HG02938 (cell line): Measurements from ENCODE around the gene PACRG.

Source experiments
- ATAC-seq: cut with Tn5 transposase; IDR thresholded peaks from one replicate; pipeline ENCODE4 v1.9.1; 2021; ENCODE audit warnings: mild to moderate bottlenecking, moderate library complexity; ENCODE audit not compliant: unreplicated experiment

Gene PACRG

DNA sequence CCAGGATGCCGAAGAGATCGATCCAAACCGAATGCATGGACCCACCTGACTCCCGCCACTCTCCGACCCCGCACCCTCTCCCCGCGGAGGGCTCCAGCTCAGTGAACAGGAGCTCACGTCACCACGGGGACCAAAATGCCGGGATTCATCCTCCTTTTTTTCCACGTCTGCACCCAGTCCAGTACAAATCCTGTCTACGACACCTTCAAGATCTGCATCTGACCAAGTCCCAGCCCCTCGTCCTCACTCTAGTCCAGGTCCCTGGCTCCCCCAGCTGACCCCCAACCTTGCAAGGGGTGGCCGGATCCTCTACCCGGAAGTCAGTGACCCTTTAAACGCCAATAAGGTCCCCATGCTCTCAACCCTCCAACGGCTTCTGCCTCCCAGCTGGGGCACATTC lies 593.9 kb downstream of the PACRG start:
- no peak for ATAC-seq

DNA sequence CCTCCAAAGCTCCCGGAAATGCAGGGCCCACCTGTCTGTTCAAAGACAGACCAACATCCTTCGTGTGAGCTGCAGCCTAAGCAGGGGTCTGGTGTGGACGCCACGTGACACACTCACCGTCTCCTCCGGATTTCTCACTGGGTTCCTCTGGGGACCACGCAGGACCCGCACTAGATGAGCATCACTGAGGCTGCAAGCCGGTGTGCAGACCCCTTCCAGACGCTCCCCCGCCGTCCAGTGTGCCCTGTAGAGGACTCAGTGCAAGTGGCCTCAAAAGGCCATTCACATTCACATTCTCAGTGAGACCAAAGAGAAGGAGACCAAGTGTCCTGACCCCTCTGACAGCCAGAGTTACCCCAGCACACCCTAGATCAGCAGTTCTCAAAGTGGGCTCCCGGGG lies 595.5 kb downstream of the PACRG start:
- no peak for ATAC-seq

DNA sequence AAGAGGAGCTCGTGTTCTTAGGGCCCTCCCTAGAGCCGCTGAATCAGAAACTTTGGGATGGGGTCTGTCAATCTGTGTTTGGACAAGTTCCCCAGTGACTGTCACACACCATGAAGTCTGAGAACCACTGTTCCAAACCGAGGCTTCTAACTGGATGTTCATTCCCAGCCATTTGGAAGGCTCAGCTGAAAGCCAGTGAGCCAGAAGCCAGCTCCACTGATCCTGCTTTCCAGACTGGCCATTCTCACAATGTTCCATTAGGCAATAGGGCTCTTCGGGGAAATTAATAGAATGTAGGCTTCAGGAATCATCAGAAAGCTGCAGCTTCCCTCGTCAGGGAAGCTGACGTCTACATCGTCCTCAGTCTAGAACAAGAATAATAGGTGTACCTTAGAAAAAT lies 595.9 kb downstream of the PACRG start:
- ATAC-seq = no peak

DNA sequence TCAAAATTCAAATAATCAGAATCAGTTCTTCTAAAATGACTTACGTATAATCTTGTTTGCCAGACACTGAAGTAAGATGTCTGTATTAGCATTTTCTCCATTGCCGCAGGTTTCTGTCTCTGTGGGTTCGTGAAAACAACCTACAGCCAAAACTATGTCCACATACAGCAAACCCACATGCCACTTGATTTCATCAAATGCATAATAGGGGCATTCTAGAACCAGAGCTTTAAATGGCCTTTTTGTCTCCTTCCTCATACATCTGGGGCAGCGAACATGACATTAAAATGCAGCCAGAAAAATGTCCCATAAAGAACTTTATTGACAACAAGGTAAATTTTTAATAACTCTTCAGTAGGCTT lies 596.5 kb downstream of the PACRG start:
- ATAC-seq = no peak

DNA sequence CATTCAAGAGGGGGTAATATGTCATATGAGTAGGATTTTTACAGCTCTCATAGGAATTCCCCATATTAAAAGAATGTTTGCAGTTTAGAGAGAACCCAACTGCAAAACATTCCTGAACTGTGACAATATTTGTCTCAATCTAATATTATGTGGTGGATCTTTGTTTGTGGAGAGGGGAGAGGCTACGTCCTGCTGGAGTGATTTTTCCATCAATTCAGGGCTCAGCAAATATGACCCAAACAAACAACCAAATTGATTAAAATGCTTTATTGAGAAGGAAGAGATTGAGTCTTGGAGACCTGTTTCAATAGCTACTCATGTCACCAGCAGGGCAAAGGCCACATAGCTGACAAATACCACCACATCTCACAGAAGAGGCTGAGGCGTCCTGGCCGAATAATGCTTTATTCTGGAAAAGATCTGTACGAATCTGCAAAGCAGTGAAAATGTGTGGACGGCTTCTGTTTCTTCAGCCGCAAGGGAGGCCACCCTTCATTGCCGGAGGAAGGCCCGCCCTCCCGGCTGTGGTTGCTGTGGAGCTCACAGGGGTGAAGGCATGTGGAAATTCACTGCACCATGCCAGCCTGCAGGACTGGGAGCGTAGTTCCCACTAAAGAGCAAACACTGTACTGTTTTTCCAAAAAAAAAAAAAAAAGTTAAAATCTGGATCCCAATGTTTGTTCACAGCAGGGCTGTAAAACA lies 597.1 kb downstream of the PACRG start:
- ATAC-seq = no peak

DNA sequence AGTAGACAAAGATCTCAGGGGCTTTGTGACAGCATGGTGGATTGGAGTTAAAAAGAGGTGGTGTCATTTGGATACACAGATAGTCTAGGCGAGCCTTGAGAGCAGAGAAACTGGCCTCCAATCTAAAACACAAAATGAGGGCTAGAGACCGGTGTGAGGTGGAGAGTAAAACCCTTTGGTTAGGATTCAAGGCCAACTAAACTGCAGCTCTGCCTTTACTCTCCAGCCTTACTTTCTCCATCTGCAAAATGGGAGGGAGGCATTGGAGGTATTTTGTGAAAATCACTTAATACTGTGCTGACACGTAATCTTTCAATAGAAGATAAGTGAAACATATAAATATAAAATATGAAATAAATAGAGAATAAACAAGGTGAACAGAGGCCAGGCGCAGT lies 597.6 kb downstream of the PACRG start:
- ATAC-seq = no peak

DNA sequence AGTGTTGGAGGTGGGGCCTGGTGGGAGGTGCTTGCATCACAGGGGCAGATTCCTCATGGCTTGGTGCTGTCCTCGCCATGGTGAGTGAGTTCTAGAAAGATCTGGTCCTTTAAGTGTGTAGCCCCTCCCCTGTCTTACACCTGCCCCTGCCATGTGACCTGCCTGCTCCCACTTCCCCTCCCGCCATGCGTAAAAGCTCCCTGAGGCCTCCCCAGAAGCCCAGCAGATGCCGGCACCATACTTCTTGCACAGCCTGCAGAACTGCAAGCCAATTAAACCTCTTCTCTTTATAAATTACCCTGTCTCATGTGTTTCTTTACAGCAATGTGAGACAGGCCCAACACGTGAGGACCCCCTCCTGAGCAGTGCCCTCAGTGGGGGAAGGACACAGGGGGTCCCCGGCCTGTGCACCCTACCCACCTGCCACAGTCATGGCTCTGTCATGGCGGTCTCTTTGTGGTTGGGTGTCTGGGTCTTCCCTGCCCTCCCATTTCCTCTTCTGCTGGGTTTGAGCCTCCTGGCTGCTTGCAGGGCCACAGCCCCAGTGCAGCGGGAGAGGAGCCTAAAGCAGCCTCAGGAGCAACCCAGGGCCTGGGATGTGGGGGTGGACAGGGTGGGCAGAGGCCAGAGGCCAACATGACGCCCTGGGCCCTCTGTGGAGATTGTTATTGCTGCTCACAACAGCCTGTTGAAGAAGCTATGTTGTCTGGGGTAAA lies 599.5 kb downstream of the PACRG start:
- no peak for ATAC-seq

DNA sequence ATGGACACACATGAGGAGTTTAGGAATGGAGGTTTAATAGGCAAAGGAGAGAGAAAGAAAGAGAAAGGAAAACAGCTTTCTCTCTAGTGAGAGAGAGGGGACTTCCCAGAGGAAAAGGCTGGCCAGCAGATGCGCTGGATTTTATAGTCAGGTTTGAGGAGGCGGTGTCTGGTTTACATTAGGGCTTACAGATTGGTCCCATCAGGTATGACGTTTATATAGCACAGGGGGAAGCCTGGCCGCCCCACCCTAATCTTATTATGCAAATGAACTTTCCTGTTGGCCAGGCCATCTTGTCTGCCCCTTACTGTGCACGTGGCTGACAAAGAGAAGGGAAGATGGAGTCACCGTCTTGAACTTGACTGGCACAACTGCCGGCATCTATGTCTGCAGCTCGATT lies 600.1 kb downstream of the PACRG start:
- no peak for ATAC-seq

DNA sequence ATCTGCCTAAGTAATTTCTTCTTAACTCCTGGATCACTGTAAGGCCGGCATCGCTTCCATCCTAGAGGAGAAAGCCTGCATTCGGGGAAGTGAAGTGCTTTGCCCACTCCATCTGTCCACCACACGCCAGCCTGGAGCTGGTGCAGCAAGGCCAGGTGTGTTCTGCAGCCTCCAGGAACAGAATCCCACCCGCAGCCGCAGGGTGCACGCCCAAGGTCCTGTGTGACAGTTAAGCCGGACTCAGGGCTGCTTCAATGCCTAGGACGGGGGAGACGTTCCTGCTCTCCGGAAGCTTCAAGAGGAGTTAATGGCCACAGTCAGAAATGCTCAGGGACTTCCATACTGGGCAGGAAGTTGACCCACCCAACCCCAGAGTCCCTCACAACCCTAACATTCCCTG lies 600.6 kb downstream of the PACRG start:
- ATAC-seq = no peak

DNA sequence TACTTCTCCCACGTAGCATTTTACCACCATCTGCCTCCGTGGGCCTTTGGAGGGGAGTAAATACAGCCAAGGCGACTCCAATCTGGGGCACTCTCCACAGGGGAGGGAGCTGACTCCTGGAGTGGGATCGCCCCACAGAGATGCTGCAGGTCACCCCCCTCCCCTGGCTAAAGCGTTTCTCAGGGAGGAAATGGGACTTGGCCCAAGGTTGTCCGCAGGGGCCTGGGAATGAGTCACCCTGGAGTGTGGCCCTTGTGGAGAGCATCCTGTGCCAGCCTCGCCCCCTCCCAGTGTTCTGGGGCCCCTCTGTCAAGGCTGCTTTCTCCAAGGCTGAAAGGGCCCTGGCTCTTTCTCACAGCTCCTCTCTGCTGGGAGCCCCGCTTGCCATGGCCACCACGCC lies 602.2 kb downstream of the PACRG start:
- no peak for ATAC-seq

DNA sequence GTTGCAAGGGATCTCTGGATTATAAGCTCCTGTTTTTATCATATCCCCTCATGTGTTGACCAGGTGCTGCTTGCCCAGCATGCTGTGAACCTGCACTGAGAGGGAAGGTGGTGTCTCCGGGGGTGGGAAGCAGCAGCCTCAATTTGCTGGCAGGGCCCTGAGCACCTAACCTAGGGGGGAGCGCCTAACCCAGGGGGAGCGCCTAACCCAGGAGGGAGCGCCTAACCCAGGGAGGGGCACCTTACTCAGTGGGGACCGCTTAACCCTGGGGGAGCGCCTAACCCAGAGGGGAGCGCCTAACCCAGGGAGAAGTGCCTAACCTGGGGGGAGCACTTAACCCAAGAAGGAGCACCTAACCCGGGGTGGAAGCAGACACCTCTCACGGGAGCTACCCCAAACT lies 603.5 kb downstream of the PACRG start:
- ATAC-seq = no peak

DNA sequence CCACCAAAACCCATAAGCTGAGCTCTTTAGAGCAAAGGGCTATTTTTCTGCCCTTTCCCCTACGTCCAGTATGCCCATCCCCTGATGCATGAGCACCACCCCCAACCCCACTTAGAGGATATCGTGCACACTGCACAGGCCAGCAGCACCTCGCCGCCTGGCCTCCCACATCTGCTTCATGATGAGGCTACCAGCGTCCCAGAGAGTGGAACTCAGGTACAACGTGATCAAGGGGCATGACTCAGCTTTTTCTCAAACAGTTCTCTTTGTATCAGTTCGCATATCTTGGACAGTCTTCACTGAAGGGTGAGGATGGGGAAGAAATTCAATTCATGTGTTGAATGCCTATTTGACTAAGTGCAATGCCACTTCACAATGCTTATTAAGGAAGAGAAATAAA lies 604.8 kb downstream of the PACRG start:
- no peak for ATAC-seq

DNA sequence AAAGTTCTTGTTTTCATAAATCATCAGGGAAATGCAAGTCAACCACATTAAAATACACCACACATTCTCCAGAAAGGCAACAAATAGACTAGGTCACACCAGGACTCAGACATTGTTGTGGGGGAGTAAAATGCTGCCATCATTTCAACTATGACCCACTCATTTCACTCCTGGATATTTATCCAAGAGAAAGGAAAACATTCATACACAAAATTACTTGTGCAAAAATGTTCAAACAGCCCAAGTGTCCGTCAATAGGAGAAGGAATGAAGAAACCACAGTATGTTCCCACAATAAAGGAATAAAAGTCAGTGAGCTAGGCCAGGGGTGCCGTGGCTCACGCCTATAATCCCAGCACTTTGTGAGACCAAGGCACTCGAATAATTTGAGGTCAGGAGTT lies 605.3 kb downstream of the PACRG start:
- ATAC-seq = no peak

DNA sequence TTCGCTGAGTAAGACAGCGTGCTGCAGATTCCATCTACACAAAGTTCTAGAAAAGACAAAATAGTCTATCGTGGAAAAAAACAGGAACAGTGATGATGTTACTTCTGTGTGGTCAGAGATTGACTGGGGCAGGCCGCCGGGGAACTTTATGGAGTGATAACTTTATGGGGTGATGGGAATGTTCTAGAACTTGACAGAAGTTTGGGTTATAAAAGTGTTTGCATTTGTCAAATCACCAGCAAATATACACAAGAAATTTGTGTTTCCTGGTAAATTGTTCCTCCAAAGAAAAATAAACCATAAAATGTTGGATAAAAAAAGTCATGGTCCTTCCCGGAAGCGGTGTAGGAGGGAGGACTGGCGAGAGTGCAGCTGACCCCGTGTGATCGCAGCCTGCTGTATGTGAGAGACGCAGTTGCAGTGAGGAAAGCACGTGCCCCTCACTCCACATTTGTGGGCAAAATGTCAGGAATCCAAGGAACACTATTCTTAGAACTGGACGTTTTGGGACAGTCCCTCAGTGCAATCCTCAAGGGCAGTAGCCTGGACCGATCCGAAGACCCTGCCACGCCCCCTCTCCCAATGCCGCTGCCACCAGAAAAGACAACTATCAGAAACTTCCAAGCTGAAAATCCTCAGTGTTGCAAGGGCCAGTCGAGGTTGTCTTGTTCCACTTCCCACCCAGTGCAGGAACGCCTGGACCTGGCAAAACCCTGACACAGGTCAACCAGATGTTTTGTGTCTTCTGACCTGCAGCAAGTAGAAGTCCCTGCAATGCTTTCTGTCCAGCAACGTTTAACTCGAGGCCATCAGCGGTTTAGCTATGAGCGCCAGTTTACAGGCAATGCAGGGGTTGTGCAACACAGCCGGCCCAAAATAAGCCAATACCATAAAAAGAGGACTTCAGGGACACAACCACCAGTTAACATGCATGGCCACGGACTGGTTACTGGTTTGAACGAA lies 606.2 kb downstream of the PACRG start:
- no peak for ATAC-seq

DNA sequence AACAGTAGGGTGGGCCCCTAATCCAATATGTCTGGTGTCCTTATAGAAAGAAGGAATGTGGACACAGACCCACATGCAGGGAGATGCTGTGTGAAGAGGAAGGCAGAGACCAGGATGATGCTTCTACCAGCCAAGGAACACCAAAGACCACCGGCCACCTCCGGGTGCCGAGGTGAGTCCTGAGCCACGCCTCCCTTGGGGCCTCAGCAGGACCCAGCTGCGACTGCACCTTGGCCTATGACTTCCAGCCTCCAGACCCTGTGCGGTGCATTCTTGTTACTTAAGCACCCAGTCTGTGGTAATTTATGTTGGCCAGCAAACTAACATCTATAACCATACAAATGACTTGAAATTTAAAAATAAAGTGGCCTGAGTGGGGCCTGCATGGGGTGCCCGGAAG lies 607.3 kb downstream of the PACRG start:
- no peak for ATAC-seq

DNA sequence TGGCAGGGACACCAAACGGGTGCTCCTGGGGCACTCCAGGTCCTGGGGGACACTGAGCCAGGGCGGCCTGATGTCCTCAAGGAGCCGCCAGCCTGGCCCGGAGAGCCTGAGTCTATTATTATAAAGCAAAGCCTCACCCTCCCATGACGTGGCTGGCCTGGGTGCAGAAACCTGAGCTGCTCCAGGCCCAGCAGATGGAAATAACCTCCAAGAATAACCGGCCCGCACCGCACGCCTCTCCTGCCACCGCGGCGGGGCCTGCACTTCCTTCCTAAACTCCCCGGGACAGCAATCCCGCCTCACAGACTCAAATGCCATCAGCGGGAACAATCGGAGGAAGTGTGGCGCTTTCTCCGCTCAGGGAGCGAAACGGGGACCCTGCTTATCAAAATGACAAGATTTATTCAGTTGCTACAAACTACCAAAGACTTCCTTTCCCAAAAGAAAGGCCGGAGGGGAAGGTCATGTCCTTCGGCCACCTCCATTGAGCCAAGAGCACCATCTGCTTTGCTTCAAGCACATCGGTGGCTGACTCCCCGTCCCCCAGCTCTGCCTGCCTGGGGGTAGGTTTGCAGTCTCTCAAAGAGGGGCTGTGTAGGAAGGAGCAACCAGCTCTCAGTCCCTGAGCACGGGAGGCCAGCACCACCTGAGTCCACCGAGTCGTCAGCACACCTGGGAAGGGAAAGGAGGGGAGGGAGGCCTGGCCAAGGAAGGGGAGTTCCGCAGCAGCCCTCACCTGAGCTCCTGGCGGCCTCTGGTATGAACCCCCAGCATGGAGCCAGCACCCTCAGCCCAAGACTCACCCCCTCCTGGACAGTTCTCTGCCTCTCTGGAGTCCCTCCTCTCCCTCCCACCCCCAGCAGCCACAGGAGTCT lies 608.1 kb downstream of the PACRG start:
- no peak for ATAC-seq

DNA sequence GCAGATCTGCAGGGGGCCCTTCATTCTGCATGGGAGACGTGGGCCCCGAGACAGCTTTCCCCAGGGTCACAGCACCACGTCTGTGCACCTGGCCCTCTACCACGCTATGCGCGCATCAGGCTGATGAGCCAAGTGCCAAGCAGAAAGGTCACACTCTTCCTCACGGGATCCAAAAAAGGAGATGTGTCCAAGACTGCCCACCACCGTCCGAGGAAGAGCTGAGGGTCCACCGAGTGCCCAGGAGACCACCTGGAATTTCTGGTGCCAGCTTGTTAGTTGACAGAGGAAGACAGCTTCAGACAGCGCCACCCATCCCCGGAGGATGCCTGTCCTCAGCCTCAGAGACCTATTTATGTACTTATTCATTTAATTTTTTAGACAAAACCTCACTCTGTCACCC lies 609.2 kb downstream of the PACRG start:
- no peak for ATAC-seq

DNA sequence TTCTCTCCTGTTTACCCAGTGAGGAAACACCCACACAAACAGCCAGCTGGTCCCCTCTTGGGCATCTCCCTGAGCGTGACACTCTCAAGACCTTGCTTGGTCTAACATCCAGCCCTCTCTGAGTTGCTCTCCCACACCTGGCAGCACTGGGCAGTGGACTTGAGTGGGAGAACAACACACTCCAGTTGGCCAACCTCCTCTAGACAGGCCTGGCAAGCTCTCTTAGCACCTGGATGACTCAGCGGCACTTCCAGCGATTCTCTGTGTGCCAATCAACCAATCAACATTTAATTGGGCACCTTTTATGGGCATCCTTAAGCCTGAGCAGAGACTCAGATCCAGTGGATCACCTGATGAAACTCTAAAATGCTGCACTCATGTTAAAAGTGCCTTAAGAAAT lies 610.2 kb downstream of the PACRG start:
- no peak for ATAC-seq

DNA sequence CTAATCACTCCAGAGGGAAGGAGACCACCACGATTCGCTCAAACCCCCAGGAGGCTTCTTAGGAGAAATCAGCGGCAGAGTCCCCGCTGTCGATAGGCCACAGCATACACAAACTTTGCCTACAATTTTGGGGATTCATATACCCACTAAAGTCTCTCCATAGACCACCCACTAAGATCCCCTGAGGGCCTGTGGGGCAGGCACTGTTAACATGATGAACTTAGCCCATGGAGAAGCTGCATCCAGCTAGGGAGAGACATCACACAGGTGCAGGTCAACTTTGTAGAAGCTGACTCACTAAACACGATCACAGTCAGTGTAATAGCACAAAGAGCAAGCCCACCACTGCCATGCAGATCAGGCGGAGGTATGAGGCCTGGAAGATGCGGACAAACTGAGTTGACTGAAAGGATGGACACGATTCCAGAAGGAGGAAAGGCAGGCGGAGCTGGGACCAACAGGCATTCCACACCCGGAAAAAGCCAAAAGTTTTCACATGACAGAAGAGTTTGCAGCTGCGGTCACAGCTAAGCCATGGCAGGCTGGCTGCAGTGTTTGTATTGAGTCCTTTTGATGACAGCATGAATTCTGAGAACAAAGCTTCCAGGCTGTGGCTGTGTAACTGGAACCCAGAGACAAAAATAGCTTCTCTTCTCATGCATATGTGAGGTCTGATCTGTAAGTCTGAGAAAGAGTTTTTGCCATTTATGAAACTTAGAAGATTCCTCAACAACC lies 611.1 kb downstream of the PACRG start:
- ATAC-seq = no peak

DNA sequence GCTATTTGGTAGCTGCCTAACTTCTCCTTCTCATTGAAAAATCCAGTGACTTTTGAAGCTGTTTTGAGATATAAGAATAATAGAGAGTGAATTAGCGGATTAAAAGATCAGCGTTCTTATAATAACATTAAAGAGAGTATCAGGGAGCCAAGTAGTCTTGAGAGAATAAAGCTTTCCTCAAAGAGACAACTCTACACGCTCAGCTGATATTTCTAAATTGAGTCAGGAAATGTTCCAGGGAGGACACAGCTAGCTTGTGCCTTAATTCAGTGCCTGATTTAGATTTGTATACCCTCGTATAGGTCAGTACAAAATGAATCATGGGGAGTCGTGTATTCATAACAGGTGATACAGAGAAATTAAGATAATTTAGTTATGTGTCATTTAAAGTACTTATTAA lies 611.7 kb downstream of the PACRG start:
- ATAC-seq = no peak
